ENCODE data around the gene BNIP2. TPM values are rescaled to one million over a fixed set of nuclear protein-coding genes. Genes with fewer than 3 reads are reported as not detected.

BNIP2 gene
- total RNA-seq, 1 experiment from 2014 or later = 43.5 TPM

DNA sequence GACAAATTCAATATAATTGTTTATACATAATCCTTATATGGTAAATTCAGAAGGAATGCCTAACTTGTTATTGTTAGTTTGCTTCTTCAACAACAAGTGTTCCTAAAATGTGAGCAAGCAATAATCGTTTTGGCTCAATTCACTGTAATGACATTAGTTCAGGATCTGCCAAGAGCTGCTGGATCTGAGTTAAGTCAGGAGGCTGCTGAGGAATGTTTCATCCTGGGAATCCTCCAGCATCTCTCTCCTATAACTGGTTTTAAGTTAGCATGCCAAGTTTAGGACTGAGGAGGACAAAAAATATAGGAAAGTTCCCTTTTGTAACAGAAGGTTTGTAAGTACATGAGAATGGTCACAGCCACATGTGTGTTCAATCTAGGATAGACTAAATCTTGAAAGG lies 26.9 kb downstream of the BNIP2 start:
- Histone ChIP-seq H4K20me1 (ENCODE audit: control insufficient read depth, insufficient read depth, insufficient read length) (no peaks in the 10 kb centered on the region), H3K23ac (ENCODE audit: insufficient read length, low read depth, low read length) (no peak overlapping the region), H2BK120ac (ENCODE audit: low read depth, low read length, poor library complexity, severe bottlenecking) (no peak overlapping the region), H2AK5ac (ENCODE audit: insufficient read length, low read length) (no peak overlapping the region), H3K79me2 (ENCODE audit: insufficient read depth, low read length) (no peaks in the 10 kb centered on the region), H4K91ac (ENCODE audit: insufficient read length, low read depth, low read length) (no peak overlapping the region), H2BK12ac (ENCODE audit: insufficient read length, low read depth, low read length) (no peak overlapping the region), H3K79me1 (ENCODE audit: insufficient read depth, low read depth, low read length, poor library complexity, severe bottlenecking) (no peaks in the 10 kb centered on the region), H3K4ac (ENCODE audit: low read depth, low read length) (no peak overlapping the region), H3K4me1 (ENCODE audit: insufficient read depth, low read length) (no peaks in the 10 kb centered on the region), H3K14ac (ENCODE audit: insufficient read depth, low read length) (no peak overlapping the region), H3K23me2 (ENCODE audit: insufficient read length, low read depth, low read length, poor library complexity, severe bottlenecking) (no peaks in the 10 kb centered on the region), H3K18ac (ENCODE audit: insufficient read length, low read depth, low read length) (no peak overlapping the region), H2BK20ac (ENCODE audit: low read depth, low read length, poor library complexity, severe bottlenecking) (no peak overlapping the region), H3K27me3 (ENCODE audit: insufficient read depth, low read length) (no peaks in the 10 kb centered on the region), H4K8ac (replicated peaks; ENCODE audit: insufficient read length, low read depth, low read length) (no peak overlapping the region), H3K9me3 (ENCODE audit: control insufficient read depth, low read depth, low read length) (no peaks in the 10 kb centered on the region), H2BK15ac (ENCODE audit: low read depth, low read length) (no peak overlapping the region), H3T11ph (ENCODE audit: low read length) (no peak overlapping the region), H2AFZ (ENCODE audit: low read length) (no peak overlapping the region), H2BK5ac (ENCODE audit: insufficient read length, low read length) (no peak overlapping the region), H3K27ac (ENCODE audit: insufficient read length, low read depth, low read length) (no peak overlapping the region), H3K9ac (ENCODE audit: extremely low read depth, insufficient read length, low read length) (no peak overlapping the region), H3K56ac (ENCODE audit: insufficient read length, low read depth, low read length) (no peak overlapping the region), H4K5ac (ENCODE audit: insufficient read length, low read depth, low read length) (no peak overlapping the region), H3K4me2 (ENCODE audit: insufficient read depth, insufficient read length, low read length) (no peak overlapping the region)
- Mint-ChIP-seq H3K4me3 (no peak overlapping the region), H3K27me3 (ENCODE audit: low read depth) (no peaks in the 10 kb centered on the region), H3K9me3 (no peaks in the 10 kb centered on the region), H3K4me1 (no peaks in the 10 kb centered on the region), H3K27ac (no peak overlapping the region), H3K36me3 (ENCODE audit: insufficient read depth in 1 of 3, low read depth in 3 of 3) (peaks cover 10 to 38% (median 16%) of the 10 kb centered on the region in 3 experiments; a peak in 6 of 7 replicates)
- no peak for DNase-seq
- no CpG with 5 or more reads among the region's 1 CpG for WGBS (ENCODE audit: extremely low coverage, insufficient read length, low lambda C conversion rate)
- TF ChIP-seq, protein P1, sequence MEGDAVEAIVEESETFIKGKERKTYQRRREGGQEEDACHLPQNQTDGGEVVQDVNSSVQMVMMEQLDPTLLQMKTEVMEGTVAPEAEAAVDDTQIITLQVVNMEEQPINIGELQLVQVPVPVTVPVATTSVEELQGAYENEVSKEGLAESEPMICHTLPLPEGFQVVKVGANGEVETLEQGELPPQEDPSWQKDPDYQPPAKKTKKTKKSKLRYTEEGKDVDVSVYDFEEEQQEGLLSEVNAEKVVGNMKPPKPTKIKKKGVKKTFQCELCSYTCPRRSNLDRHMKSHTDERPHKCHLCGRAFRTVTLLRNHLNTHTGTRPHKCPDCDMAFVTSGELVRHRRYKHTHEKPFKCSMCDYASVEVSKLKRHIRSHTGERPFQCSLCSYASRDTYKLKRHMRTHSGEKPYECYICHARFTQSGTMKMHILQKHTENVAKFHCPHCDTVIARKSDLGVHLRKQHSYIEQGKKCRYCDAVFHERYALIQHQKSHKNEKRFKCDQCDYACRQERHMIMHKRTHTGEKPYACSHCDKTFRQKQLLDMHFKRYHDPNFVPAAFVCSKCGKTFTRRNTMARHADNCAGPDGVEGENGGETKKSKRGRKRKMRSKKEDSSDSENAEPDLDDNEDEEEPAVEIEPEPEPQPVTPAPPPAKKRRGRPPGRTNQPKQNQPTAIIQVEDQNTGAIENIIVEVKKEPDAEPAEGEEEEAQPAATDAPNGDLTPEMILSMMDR (conservative IDR thresholded peaks at IDR 0.05) = no peak
